GM12878 (cell line): ENCODE results near the gene CTIF. TPM values are rescaled to one million over a fixed set of nuclear protein-coding genes. Genes with fewer than 3 reads are reported as not detected.

Source experiments
- ATAC-seq: fragments of 200-7000 bp; cut with Tn5 transposase; 3 replicates; pipeline ENCODE4 v1.9.1; 2020; ENCODE audit warnings: mild to moderate bottlenecking, moderate library complexity
- BruUV-seq: library from RNA; stranded (reverse); fragments of 400-500 nt; replicated peaks from 2 replicates; lab custom pipeline; 2021; lab: Mats Ljungman, UMichigan
- CTCF ChIA-PET: fragments of 300-600 bp; sonication (Branson Sonifier 250); formaldehyde crosslinking; extraction: SDS; loops from one replicate; lab custom pipeline; 2021; ENCODE audit warnings: inconsistent platforms; lab: Yijun Ruan, JAX
- POLR2A ChIA-PET: fragments of 350-600 bp; formaldehyde crosslinking; extraction: SDS; loops from one replicate; lab custom pipeline; 2021; ENCODE audit warnings: inconsistent platforms; lab: Charles Lee
- RAD21 ChIA-PET: fragments of 300-600 bp; sonication (Branson Sonifier 250); formaldehyde crosslinking; loops from one replicate; lab custom pipeline; 2023; ENCODE audit warnings: antibody characterized with exemption; ENCODE audit not compliant: unreplicated experiment; lab: Charles Lee
- SMC1A ChIA-PET: fragments of 300-600 bp; sonication (Branson Sonifier 250); formaldehyde crosslinking; loops from one replicate; lab custom pipeline; 2023; ENCODE audit not compliant: unreplicated experiment, uncharacterized antibody; lab: Charles Lee
- DNase-seq: peaks from one replicate; pipeline ENCODE4 v3.0.0-alpha.2; 2011; ENCODE audit warnings: low read depth, low spot score
- FAIRE-seq: peaks from 3 replicates; lab custom pipeline; 2011; peaks lifted over from hg19 to GRCh38; lab: Jason Lieb, UNC
- H2AFZ ChIP-seq: 2 replicates; pipeline ENCODE4 v1.6.0; 2011; ENCODE audit warnings: low read depth, low read length, control low read depth; ENCODE audit not compliant: control insufficient read depth
- H3K27ac ChIP-seq: 2 replicates; pipeline ENCODE4 v1.5.1; 2011; ENCODE audit warnings: control low read depth; ENCODE audit not compliant: control insufficient read depth, insufficient read depth
- H3K27me3 ChIP-seq, 2 experiments: replicated peaks in 1 of 2; 2 replicates each; pipeline versions ENCODE4 v1.6.0 to v1.6.1; 2011; ENCODE audit warnings: low read length in 1 of 2; ENCODE audit not compliant: control insufficient read depth in 2 of 2, insufficient read depth in 2 of 2
- H3K36me3 ChIP-seq, 2 experiments: 2 replicates each; pipeline ENCODE4 v1.5.1; 2011; ENCODE audit warnings: low read length in 1 of 2; ENCODE audit not compliant: control insufficient read depth in 2 of 2, insufficient read depth in 2 of 2
- H3K4me1 ChIP-seq: 2 replicates; pipeline ENCODE4 v1.6.1; 2011; ENCODE audit warnings: mild to moderate bottlenecking, low read length, moderate library complexity, mixed read lengths; ENCODE audit not compliant: control insufficient read depth, insufficient read depth
- H3K4me2 ChIP-seq: 2 replicates; pipeline ENCODE4 v1.6.0; 2011; ENCODE audit warnings: control low read depth; ENCODE audit not compliant: control insufficient read depth, insufficient read depth
- H3K4me3 ChIP-seq: fragments of 200-600 bp; sonication (generic); 2 replicates; pipeline ENCODE4 v1.5.1; 2016
- H3K79me2 ChIP-seq: 2 replicates; pipeline ENCODE4 v1.6.0; 2011; ENCODE audit warnings: low read length; ENCODE audit not compliant: control insufficient read depth, insufficient read depth
- H3K9ac ChIP-seq: 2 replicates; pipeline ENCODE4 v1.8.0; 2011; ENCODE audit warnings: low read length, control low read depth, mixed read lengths; ENCODE audit not compliant: control insufficient read depth, insufficient read depth
- H3K9me3 ChIP-seq: replicated peaks from 3 replicates; pipeline ENCODE4 v1.5.1; 2011; ENCODE audit warnings: mild to moderate bottlenecking, low read length; ENCODE audit not compliant: control insufficient read depth, insufficient read depth
- H4K20me1 ChIP-seq: 2 replicates; pipeline ENCODE4 v1.6.0; 2011; ENCODE audit not compliant: control insufficient read depth, insufficient read depth
- ATF3 ChIP-seq: IDR thresholded peaks from 2 replicates; pipeline ENCODE4 v1.6.1; 2011; ENCODE audit warnings: low read depth, mild to moderate bottlenecking, low read length, moderate library complexity, borderline replicate concordance; ENCODE audit errors: extremely low read depth
- BHLHE40 ChIP-seq, 2 experiments: fragments of 450-650 bp in 1 of 2; IDR thresholded peaks; 2 replicates each; pipeline ENCODE4 v1.6.1; 2011 to 2017; ENCODE audit warnings: low read depth in 2 of 2, borderline replicate concordance in 1 of 2, improper control_type of control experiment in 1 of 2, low read length in 1 of 2, mild to moderate bottlenecking in 1 of 2
- CHD1 ChIP-seq: IDR thresholded peaks from 2 replicates; pipeline ENCODE4 v1.6.1; 2012; ENCODE audit warnings: low read depth, low read length, improper control_type of control experiment
- DPF2 ChIP-seq: fragments of 450-650 bp; IDR thresholded peaks from 2 replicates; pipeline ENCODE4 v1.6.1; 2017; ENCODE audit warnings: mild to moderate bottlenecking
- EP300 ChIP-seq, 2 experiments: fragments of 150-350 bp in 1 of 2; IDR thresholded peaks; 2 replicates each; pipeline ENCODE4 v1.6.1; 2011 to 2012; ENCODE audit warnings: low read depth in 2 of 2, low read length in 2 of 2, borderline replicate concordance in 1 of 2, improper control_type of control experiment in 1 of 2, inconsistent platforms in 1 of 2; ENCODE audit not compliant: control insufficient read depth in 1 of 2
- ETV6 ChIP-seq, 2 experiments: fragments of 450-650 bp in 1 of 2; IDR thresholded peaks in 1 of 2; conservative IDR thresholded peaks in 1 of 2; 2 replicates each; pipeline ENCODE4 v1.6.1; 2014; ENCODE audit warnings: antibody characterized with exemption in 1 of 2, borderline replicate concordance in 1 of 2, low read depth in 1 of 2, mild to moderate bottlenecking in 1 of 2, moderate library complexity in 1 of 2
- FOS ChIP-seq: IDR thresholded peaks from 3 replicates; pipeline ENCODE4 v1.6.1; 2011; ENCODE audit warnings: borderline replicate concordance; ENCODE audit not compliant: insufficient read length; ENCODE audit errors: extremely low read depth
- HDAC6 ChIP-seq: fragments of 200-600 bp; sonication (generic); IDR thresholded peaks from one replicate; pipeline ENCODE4 v1.8.0; 2017; ENCODE audit warnings: antibody characterized with exemption; ENCODE audit not compliant: unreplicated experiment
- IRF4 ChIP-seq: IDR thresholded peaks from 2 replicates; pipeline ENCODE4 v1.6.1; 2011; ENCODE audit warnings: low read depth, low read length
- KAT2A ChIP-seq: conservative IDR thresholded peaks from 2 replicates; pipeline ENCODE4 v1.6.1; 2011; ENCODE audit warnings: low read depth, low read length; ENCODE audit not compliant: control insufficient read depth
- KDM1A ChIP-seq: fragments of 200-600 bp; sonication (generic); IDR thresholded peaks from 2 replicates; pipeline ENCODE4 v1.6.1; 2016; ENCODE audit warnings: borderline replicate concordance
- MEF2B ChIP-seq: fragments of 450-650 bp; IDR thresholded peaks from 2 replicates; pipeline ENCODE4 v1.6.1; 2018; ENCODE audit warnings: mild to moderate bottlenecking, moderate library complexity; ENCODE audit not compliant: partially characterized antibody, poor library complexity, severe bottlenecking
- MTA3 ChIP-seq: IDR thresholded peaks from 2 replicates; pipeline ENCODE4 v1.6.1; 2012; ENCODE audit warnings: low read length, inconsistent platforms, borderline replicate concordance
- RBBP5 ChIP-seq: fragments of 200-600 bp; sonication (generic); conservative IDR thresholded peaks from 2 replicates; pipeline ENCODE4 v1.6.1; 2016
- RUNX3 ChIP-seq: IDR thresholded peaks from 2 replicates; pipeline ENCODE4 v1.6.1; 2012; ENCODE audit warnings: low read length, inconsistent platforms
- TAF1 ChIP-seq: IDR thresholded peaks from 2 replicates; pipeline ENCODE4 v1.6.1; 2011; ENCODE audit warnings: mild to moderate bottlenecking, low read depth, low read length, borderline replicate concordance
- TBL1XR1 ChIP-seq: IDR thresholded peaks from 2 replicates; pipeline ENCODE4 v1.6.1; 2012; ENCODE audit warnings: low read depth, low read length, improper control_type of control experiment
- TCF12 ChIP-seq: IDR thresholded peaks from 2 replicates; pipeline ENCODE4 v1.6.1; 2011; ENCODE audit warnings: low read depth, mild to moderate bottlenecking, low read length
- ZNF687 ChIP-seq: fragments of 450-650 bp; IDR thresholded peaks from 2 replicates; pipeline ENCODE4 v1.6.1; 2017; ENCODE audit warnings: mild to moderate bottlenecking, moderate library complexity
- WGBS: methylation state at CpG from one replicate; pipeline ENCODE4 v1.1.6; 2016; ENCODE audit warnings: low lambda C conversion rate; ENCODE audit not compliant: insufficient replicate concordance, insufficient coverage; ENCODE audit errors: missing lambda C conversion rate; 5-methylcytosine and 5-hydroxymethylcytosine counted together
- in situ Hi-C: fragments of 300-500 bp; cut with MboI; formaldehyde crosslinking; loops from 9 replicates; pipeline ENCODE4 v1.14.3; 2018; ENCODE audit warnings: mixed read lengths
- intact Hi-C: fragments of 100-400 bp; cut with micrococcal nuclease; formaldehyde crosslinking; loops from one replicate; pipeline ENCODE4 v1.14.2; 2022; ENCODE audit not compliant: unreplicated experiment
- polyA plus RNA-seq, 11 experiments: library from polyadenylated mRNA; depleted of rRNA in 4 of 11; unstranded in 6 of 11; stranded (reverse) in 5 of 11; fragments of >200 nt; fragmentation: Nextera tagmentation in 4 of 11; fragmentation: Illumina TruSeq in 1 of 11; extraction: Ambion mirVana in 4 of 11; extraction: Trizol in 1 of 11; gene quantifications; 1 replicate in 1 of 11; 2 replicates in 10 of 11; pipeline versions ENCODE4 v1.2.1 to v1.2.3, GENCODE V29; 2011 to 2016; ENCODE audit warnings: inconsistent platforms in 2 of 11, missing spikeins in 2 of 11, low read depth in 1 of 11
- total RNA-seq, 4 experiments: library from RNA; depleted of rRNA in 3 of 4; stranded (reverse); fragments of >200 nt in 3 of 4; fragmentation: Illumina TruSeq in 1 of 4; extraction: Trizol in 1 of 4; gene quantifications; 2 replicates each; pipeline versions ENCODE4 v1.2.1 to v1.2.3, GENCODE V29; 2013 to 2021

CTIF gene
- total and polyA plus RNA-seq, 10 of the 15 experiments (the other 5 are each of a cell fraction or from before 2014, with no cell fraction given), result 0.06 to 11.6 (median 2.5) TPM

DNA sequence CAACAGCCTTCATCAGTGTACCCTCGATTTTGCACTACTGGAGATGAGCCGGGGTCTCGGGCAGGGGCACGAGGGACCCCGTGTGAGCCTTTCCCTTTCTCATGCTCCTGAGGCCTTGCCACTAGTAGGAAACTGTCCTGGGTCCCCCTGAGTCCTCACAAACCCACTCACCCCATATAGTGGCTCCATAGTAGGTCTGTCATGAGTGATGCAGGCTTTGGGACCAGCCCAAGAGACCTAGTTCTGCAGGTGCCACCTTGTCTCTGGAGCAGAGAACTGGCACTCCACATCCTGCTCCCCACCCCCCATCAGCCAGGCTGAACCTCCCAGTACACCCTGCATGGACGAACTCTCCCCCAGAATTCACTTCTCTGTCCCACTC, 224.9 kb downstream of the CTIF start (continued):
- no peak for TF ChIP-seq IRF4

- ChIA-PET CTCF (no interaction called here), POLR2A (no interaction called here), SMC1A (interaction anchor here (1.1 to 1.7 kb wide), 3 partner anchors 13 to 61 kb away, joined by 3 to 4 read pairs (median 4); no protein-coding TSS in a partner anchor), RAD21 (interaction anchor here (0.7 kb wide), 2 partner anchors 53 to 416 kb away, joined by 3 read pairs; no protein-coding TSS in a partner anchor)
- in situ Hi-C loops, result no loop called here
- FAIRE-seq (no peak), ATAC-seq (no peak), DNase-seq (no peak)
- no peaks in the 10 kb centered on the region for H3K9me3 ChIP-seq
- H3K27ac ChIP-seq, result no peak overlapping the region
- no peaks in the 10 kb centered on the region; a peak in 1 of 4 replicates for H3K36me3 ChIP-seq
- H3K4me3 ChIP-seq, result no peak overlapping the region
- no peaks in the 10 kb centered on the region for H3K79me2 ChIP-seq
- H2AFZ ChIP-seq, result no peak overlapping the region
- no peak overlapping the region for H3K9ac ChIP-seq
- BruUV-seq, result no TSS peak
- H3K27me3 ChIP-seq, result no peaks in the 10 kb centered on the region
- peaks cover 7% of the 10 kb centered on the region; the same call in 1 of the 2 replicates for H3K4me1 ChIP-seq
- H3K4me2 ChIP-seq, result no peak overlapping the region
- H4K20me1 ChIP-seq, result no peaks in the 10 kb centered on the region
- intact Hi-C loops, result no loop called here
- WGBS, result 74% methylated on average over 6 of the region's 6 CpGs
- TF ChIP-seq ETV6 (conservative IDR thresholded peaks at IDR 0.05 in 1 of 2, IDR thresholded peaks at IDR 0.05 in 1 of 2; ENCODE audit: borderline replicate concordance in 1 of 2, low read depth in 1 of 2), result no peak
- no peak for TF ChIP-seq ATF3
- TF ChIP-seq BHLHE40 (IDR thresholded peaks at IDR 0.05; ENCODE audit: borderline replicate concordance in 1 of 2, low read depth in 2 of 2, low read length in 1 of 2), result no peak
- TF ChIP-seq KAT2A, result no peak
- TF ChIP-seq RUNX3, result no peak
- no peak for TF ChIP-seq MEF2B
- no peak for TF ChIP-seq TAF1
- TF ChIP-seq ZNF687, result no peak
- TF ChIP-seq KDM1A, result no peak
- no peak for TF ChIP-seq CHD1
- no peak for TF ChIP-seq TCF12
- no peak for TF ChIP-seq FOS
- no peak for TF ChIP-seq DPF2
- no peak for TF ChIP-seq MTA3
- no peak for TF ChIP-seq EP300 (IDR thresholded peaks at IDR 0.05; ENCODE audit: borderline replicate concordance in 1 of 2, control insufficient read depth in 1 of 2, low read depth in 2 of 2, low read length in 2 of 2)
- no peak for TF ChIP-seq RBBP5
- no peak for TF ChIP-seq TBL1XR1
- no peak for TF ChIP-seq HDAC6
These were observed 226.2 kb downstream of the CTIF start for GRCh38 chr18:48765053-48765452.
